ENCODE measurements around the gene LRPAP1. TPM values are rescaled to one million over a fixed set of nuclear protein-coding genes. Genes with fewer than 3 reads are reported as not detected.

LRPAP1 gene
- polyA plus RNA-seq, 1 donor from 2014 or later = 91.1 TPM

- Histone ChIP-seq H3K27me3 (ENCODE audit: insufficient read depth, low read depth, low read length) (no peaks in the 10 kb centered on the region), H3K36me3 (ENCODE audit: insufficient read depth, low read length) (no peaks in the 10 kb centered on the region), H3K4me2 (ENCODE audit: low read length) (no peak overlapping the region), H4K20me1 (ENCODE audit: insufficient read depth) (no peaks in the 10 kb centered on the region), H3K4me3 (ENCODE audit: low read length) (no peak overlapping the region), H3K79me2 (replicated peaks; ENCODE audit: insufficient read depth, low read length) (peaks cover 24% of the 10 kb centered on the region), H3K9ac (ENCODE audit: low read length) (no peak overlapping the region), H3K9me2 (ENCODE audit: insufficient read depth, low read length) (no peaks in the 10 kb centered on the region), H2AFZ (ENCODE audit: low read depth, low read length) (no peak overlapping the region), H3K9me3 (ENCODE audit: low read length) (no peaks in the 10 kb centered on the region), H3F3A (ENCODE audit: insufficient read depth, low read length, poor library complexity, severe bottlenecking) (no peaks in the 10 kb centered on the region), H3K27ac (ENCODE audit: low read length) (no peak overlapping the region)
- TF ChIP-seq RAD21 (conservative IDR thresholded peaks at IDR 0.05) (no peak), CTCF (IDR thresholded peaks at IDR 0.05; ENCODE audit: poor library complexity, severe bottlenecking) (no peak), REST (IDR thresholded peaks at IDR 0.05; ENCODE audit: borderline replicate concordance) (no peak), SMC3 (conservative IDR thresholded peaks at IDR 0.05; ENCODE audit: poor library complexity) (no peak), MXI1 (conservative IDR thresholded peaks at IDR 0.05; ENCODE audit: poor library complexity, severe bottlenecking) (no peak), EP300 (conservative IDR thresholded peaks at IDR 0.05; ENCODE audit: poor library complexity, severe bottlenecking) (no peak), TAF1 (IDR thresholded peaks at IDR 0.05; ENCODE audit: low read depth) (no peak), POLR2AphosphoS5 (IDR thresholded peaks at IDR 0.05) (no peak), EZH2 (IDR thresholded peaks at IDR 0.05; ENCODE audit: borderline replicate concordance, insufficient read depth, low read length, poor library complexity, severe bottlenecking) (no peak)
These were observed 2.9 kb downstream of the LRPAP1 start for GRCh38 chr4:3529363-3529762.

GRCh38 chr4:3527914-3528876 is 4.0 kb downstream of the LRPAP1 start:
- Histone ChIP-seq H4K20me1 (ENCODE audit: insufficient read depth) (no peaks in the 10 kb centered on the region), H3K4me3 (ENCODE audit: low read length) (no peak overlapping the region), H3K79me2 (replicated peaks; ENCODE audit: insufficient read depth, low read length) (peaks cover 24% of the 10 kb centered on the region), H3K36me3 (ENCODE audit: insufficient read depth, low read length) (no peaks in the 10 kb centered on the region), H3K9me2 (ENCODE audit: insufficient read depth, low read length) (no peaks in the 10 kb centered on the region), H3K27ac (ENCODE audit: low read length) (no peak overlapping the region), H3K9ac (ENCODE audit: low read length) (no peak overlapping the region), H3K4me2 (ENCODE audit: low read length) (no peak overlapping the region), H3K9me3 (ENCODE audit: low read length) (no peaks in the 10 kb centered on the region), H3F3A (ENCODE audit: insufficient read depth, low read length, poor library complexity, severe bottlenecking) (no peaks in the 10 kb centered on the region), H2AFZ (ENCODE audit: low read depth, low read length) (no peak overlapping the region), H3K27me3 (ENCODE audit: insufficient read depth, low read depth, low read length) (no peaks in the 10 kb centered on the region)
- no peak for TF ChIP-seq SMC3 (conservative IDR thresholded peaks at IDR 0.05; ENCODE audit: poor library complexity)
- TF ChIP-seq EZH2 (IDR thresholded peaks at IDR 0.05; ENCODE audit: borderline replicate concordance, insufficient read depth, low read length, poor library complexity, severe bottlenecking) = no peak
- TF ChIP-seq REST (IDR thresholded peaks at IDR 0.05; ENCODE audit: borderline replicate concordance) = no peak
- no peak for TF ChIP-seq RAD21 (conservative IDR thresholded peaks at IDR 0.05)
- TF ChIP-seq POLR2AphosphoS5 (IDR thresholded peaks at IDR 0.05) = no peak
- TF ChIP-seq TAF1 (IDR thresholded peaks at IDR 0.05; ENCODE audit: low read depth) = no peak
- no peak for TF ChIP-seq EP300 (conservative IDR thresholded peaks at IDR 0.05; ENCODE audit: poor library complexity, severe bottlenecking)
